Vagina (tissue), 2 donors: Measurements from ENCODE around the gene CD22. TPM values are rescaled to one million over a fixed set of nuclear protein-coding genes. Genes with fewer than 3 reads are reported as not detected.
"Not testable (repeated sequence)": the region's sequence is repeated elsewhere in the genome, so short reads cannot be mapped to it uniquely, and the experiment has no call there.

ENCODE experiments used
- DNase-seq, 2 donors: peaks; one replicate each; pipeline ENCODE4 v3.0.0-alpha.2; 2017; ENCODE audit errors: extremely low spot score in 2 of 2
- H3K27ac ChIP-seq: fragments of 200-600 bp; sonication (generic); one replicate; pipeline ENCODE4 v1.5.1; 2019
- H3K27me3 ChIP-seq: fragments of 200-600 bp; sonication (generic); one replicate; pipeline ENCODE4 v1.5.1; 2019
- H3K36me3 ChIP-seq, 2 donors: fragments of 200-600 bp; sonication (generic); one replicate each; pipeline ENCODE4 v1.5.1; 2017 to 2019
- H3K4me1 ChIP-seq: fragments of 200-600 bp; sonication (generic); one replicate; pipeline ENCODE4 v1.5.1; 2019
- H3K4me3 ChIP-seq, 2 donors: fragments of 200-600 bp; sonication (generic); 1 replicate in 1 of 2; 2 replicates in 1 of 2; pipeline ENCODE4 v1.5.1; 2016 to 2019
- H3K9me3 ChIP-seq: fragments of 200-600 bp; sonication (generic); one replicate; pipeline ENCODE4 v1.5.1; 2019
- CTCF ChIP-seq, 3 experiments: fragments of 450-650 bp in 2 of 3; fragments of 200-600 bp in 1 of 3; sonication (generic) in 1 of 3; IDR thresholded peaks; one replicate each; pipeline ENCODE4 v1.5.1; 2017 to 2019; ENCODE audit warnings: antibody characterized with exemption in 3 of 3, mild to moderate bottlenecking in 2 of 3, moderate library complexity in 2 of 3
- POLR2A ChIP-seq, 2 donors: fragments of 450-650 bp; IDR thresholded peaks; one replicate each; pipeline ENCODE4 v1.6.1; 2017; ENCODE audit warnings: antibody characterized with exemption in 2 of 2, mild to moderate bottlenecking in 2 of 2, moderate library complexity in 2 of 2
- POLR2AphosphoS5 ChIP-seq, 2 donors: sonication (generic); formaldehyde crosslinking; IDR thresholded peaks; one replicate each; pipeline ENCODE4 v1.9.0; 2017; ENCODE audit warnings: antibody characterized with exemption in 2 of 2, mild to moderate bottlenecking in 2 of 2, low read depth in 1 of 2; ENCODE audit not compliant: insufficient read depth in 1 of 2
- intact Hi-C: fragments of 100-400 bp; cut with DNase I; formaldehyde crosslinking; loops from one replicate; pipeline ENCODE4 v1.15.1; 2023
- total RNA-seq: library from RNA; depleted of rRNA; stranded (reverse); fragments of >200 nt; gene quantifications from one replicate; pipeline ENCODE4 v1.2.3, GENCODE V29; 2016

CD22 gene
- total RNA-seq, 1 donor from 2014 or later, result 7.6 TPM

GRCh38 chr19:35357867-35358573 is 29.0 kb downstream of the CD22 start, which contains the start of gene FFAR3:
TSS of gene FFAR3 (plus strand) at chr19:35358460. CDS start at chr19:35358891, 431 bp downstream.
- peaks cover 5% of the 10 kb centered on the region for H3K4me1 ChIP-seq
- H3K4me3 ChIP-seq, result no peak within 1 kb of the TSS
- H3K9me3 ChIP-seq, result no peaks in the 10 kb centered on the region
- no peaks in the 10 kb centered on the region for H3K27me3 ChIP-seq
- no peak within 1 kb of the TSS for H3K27ac ChIP-seq
- TF ChIP-seq CTCF (IDR thresholded peaks at IDR 0.05), result no peak
- no peak for TF ChIP-seq POLR2A (IDR thresholded peaks at IDR 0.05)
- TF ChIP-seq POLR2AphosphoS5 (IDR thresholded peaks at IDR 0.05; ENCODE audit: insufficient read depth in 1 of 2, low read depth in 1 of 2), result no peak
- no peak for DNase-seq
- intact Hi-C loops, result loop anchor here (10.0 kb wide), 1 partner anchor 137 kb away; the partner anchor contains the start of gene KRTDAP
- H3K36me3 ChIP-seq, result no peaks in the 10 kb centered on the region

- intact Hi-C loops, result loop anchor here (10.0 kb wide), 1 partner anchor 136 kb away; the partner anchor contains the start of gene KRTDAP
- not testable (repeated sequence) for DNase-seq, H3K4me1 ChIP-seq
Observed at GRCh38 chr19:35358834-35359233, 29.8 kb downstream of the CD22 start.

GRCh38 chr19:35359395-35359794 is 30.4 kb downstream of the CD22 start:
- not testable (repeated sequence) for H3K4me1 ChIP-seq, H3K36me3 ChIP-seq, H3K27ac ChIP-seq, DNase-seq, H3K4me3 ChIP-seq, H3K27me3 ChIP-seq, H3K9me3 ChIP-seq
- intact Hi-C loops, result loop anchor here (10.0 kb wide), 1 partner anchor 135 kb away; the partner anchor contains the start of gene KRTDAP

More at GRCh38 chr19:35358834-35359233, 29.8 kb downstream of the CD22 start:
- not testable (repeated sequence) for H3K27me3 ChIP-seq, H3K27ac ChIP-seq, H3K36me3 ChIP-seq, H3K9me3 ChIP-seq, H3K4me3 ChIP-seq

- not testable (repeated sequence) for DNase-seq, H3K36me3 ChIP-seq
Observed at GRCh38 chr19:35360081-35360480, 31.1 kb downstream of the CD22 start.

GRCh38 chr19:35360880-35361420 is 32.0 kb downstream of the CD22 start:
- no peaks in the 10 kb centered on the region for H3K9me3 ChIP-seq
- intact Hi-C loops, result loop anchor here (10.0 kb wide), 1 partner anchor 734 kb away; no protein-coding TSS in a partner anchor
- H3K27me3 ChIP-seq, result no peaks in the 10 kb centered on the region
- H3K4me3 ChIP-seq, result no peak overlapping the region
- H3K36me3 ChIP-seq, result no peaks in the 10 kb centered on the region
- TF ChIP-seq CTCF (IDR thresholded peaks at IDR 0.05), result no peak
- no peak for TF ChIP-seq POLR2AphosphoS5 (IDR thresholded peaks at IDR 0.05; ENCODE audit: insufficient read depth in 1 of 2, low read depth in 1 of 2)
- TF ChIP-seq POLR2A (IDR thresholded peaks at IDR 0.05), result no peak
- H3K27ac ChIP-seq, result no peak overlapping the region
- no peak for DNase-seq
- peaks cover 5% of the 10 kb centered on the region for H3K4me1 ChIP-seq

More at GRCh38 chr19:35360081-35360480, 31.1 kb downstream of the CD22 start:
- not testable (repeated sequence) for H3K4me1 ChIP-seq, H3K27me3 ChIP-seq, H3K4me3 ChIP-seq, H3K9me3 ChIP-seq, H3K27ac ChIP-seq
- intact Hi-C loops, result loop anchor here (10.0 kb wide), 1 partner anchor 735 kb away; no protein-coding TSS in a partner anchor

- H3K4me3 ChIP-seq, result no peak overlapping the region
- no peaks in the 10 kb centered on the region for H3K9me3 ChIP-seq
- DNase-seq, result peak in 1 of 2 donors; percentile 70
- H3K36me3 ChIP-seq, result no peaks in the 10 kb centered on the region
- no peak for TF ChIP-seq CTCF (IDR thresholded peaks at IDR 0.05)
- TF ChIP-seq POLR2A (IDR thresholded peaks at IDR 0.05), result no peak
- TF ChIP-seq POLR2AphosphoS5 (IDR thresholded peaks at IDR 0.05; ENCODE audit: insufficient read depth in 1 of 2, low read depth in 1 of 2), result no peak
- H3K27me3 ChIP-seq, result no peaks in the 10 kb centered on the region
- H3K4me1 ChIP-seq, result peaks cover 5% of the 10 kb centered on the region
- intact Hi-C loops, result loop anchor here (10.0 kb wide), 1 partner anchor 732 kb away; no protein-coding TSS in a partner anchor
- no peak overlapping the region for H3K27ac ChIP-seq
Observed at GRCh38 chr19:35362261-35363000, 33.4 kb downstream of the CD22 start.
